Transverse colon (tissue), 4 donors: Measurements from ENCODE around the gene DSN1. TPM values are rescaled to one million over a fixed set of nuclear protein-coding genes. Genes with fewer than 3 reads are reported as not detected.
"Not testable (repeated sequence)": the region's sequence is repeated elsewhere in the genome, so short reads cannot be mapped to it uniquely, and the experiment has no call there.

ENCODE experiments used
- DNase-seq: peaks from one replicate; pipeline ENCODE4 v3.0.0-alpha.2; 2019
- H3K27ac ChIP-seq, 4 donors: fragments of 200-600 bp; sonication (generic); 2 replicates each; pipeline ENCODE4 v1.5.1; 2016 to 2018; ENCODE audit warnings: inconsistent platforms in 4 of 4
- H3K27me3 ChIP-seq: fragments of 200-600 bp; sonication (generic); 2 replicates; pipeline ENCODE4 v1.5.1; 2017; ENCODE audit warnings: inconsistent platforms
- H3K36me3 ChIP-seq, 4 donors: fragments of 200-600 bp; sonication (generic); 2 replicates each; pipeline ENCODE4 v1.5.1; 2017 to 2019; ENCODE audit warnings: inconsistent platforms in 4 of 4
- H3K4me1 ChIP-seq, 4 donors: fragments of 200-600 bp; sonication (generic); 2 replicates each; pipeline ENCODE4 v1.5.1; 2017 to 2020; ENCODE audit warnings: inconsistent platforms in 4 of 4
- H3K4me3 ChIP-seq, 4 donors: fragments of 200-600 bp; sonication (generic); 1 replicate in 1 of 4; 2 replicates in 3 of 4; pipeline versions ENCODE4 v1.5.1 to v1.6.1; 2017 to 2019; ENCODE audit warnings: inconsistent platforms in 4 of 4
- H3K9me3 ChIP-seq, 2 donors: fragments of 200-600 bp; sonication (generic); 2 replicates each; pipeline ENCODE4 v1.5.1; 2017 to 2019; ENCODE audit warnings: inconsistent platforms in 2 of 2
- EP300 ChIP-seq: sonication (generic); formaldehyde crosslinking; IDR thresholded peaks from one replicate; pipeline ENCODE4 v1.6.1; 2017; ENCODE audit warnings: antibody characterized with exemption, low read depth
- POLR2A ChIP-seq: fragments of 450-650 bp; IDR thresholded peaks from one replicate; pipeline ENCODE4 v1.6.1; 2016; ENCODE audit warnings: antibody characterized with exemption, mild to moderate bottlenecking, moderate library complexity
- POLR2AphosphoS5 ChIP-seq, 3 donors: sonication (generic); formaldehyde crosslinking; IDR thresholded peaks; one replicate each; pipeline ENCODE4 v1.6.1; 2016; ENCODE audit warnings: antibody characterized with exemption in 3 of 3
- WGBS, 2 donors: methylation state at CpG; one replicate each; pipeline ENCODE4 v1.1.5; 2018; ENCODE audit warnings: low coverage in 1 of 2; 5-methylcytosine and 5-hydroxymethylcytosine counted together
- in situ Hi-C, 4 donors: fragments of 200-750 bp; cut with MboI; loops; one replicate each; pipeline versions ENCODE4 v1.15.0 to v1.15.1; 2017; ENCODE audit warnings: low sequenced_read_pairs in 3 of 4, low pct_ligation_motif_present in 1 of 4, low pct_unique_long_range_greater_than_20kb in 1 of 4
- intact Hi-C: fragments of 100-400 bp; cut with DNase I; formaldehyde crosslinking; loops from one replicate; pipeline ENCODE4 v1.15.1; 2023; ENCODE audit warnings: low total_unique reads
- total RNA-seq, 4 donors: library from RNA; depleted of rRNA; stranded (reverse); fragments of >200 nt; gene quantifications; one replicate each; pipeline ENCODE4 v1.1.0, GENCODE V29; 2016
- TF ChIP-seq, protein P1 (sequence below), 5 experiments: fragments of 200-600 bp in 3 of 5; fragments of 450-650 bp in 2 of 5; sonication (generic) in 3 of 5; IDR thresholded peaks; 1 replicate in 2 of 5; 2 replicates in 3 of 5; pipeline ENCODE4 v1.5.1; 2016 to 2017; ENCODE audit warnings: antibody characterized with exemption in 5 of 5, inconsistent platforms in 3 of 5, mild to moderate bottlenecking in 2 of 5, moderate library complexity in 1 of 5

The DSN1 gene
- total RNA-seq, 4 donors from 2014 or later = 0.40 to 9.8 (median 5.1) TPM

DNA sequence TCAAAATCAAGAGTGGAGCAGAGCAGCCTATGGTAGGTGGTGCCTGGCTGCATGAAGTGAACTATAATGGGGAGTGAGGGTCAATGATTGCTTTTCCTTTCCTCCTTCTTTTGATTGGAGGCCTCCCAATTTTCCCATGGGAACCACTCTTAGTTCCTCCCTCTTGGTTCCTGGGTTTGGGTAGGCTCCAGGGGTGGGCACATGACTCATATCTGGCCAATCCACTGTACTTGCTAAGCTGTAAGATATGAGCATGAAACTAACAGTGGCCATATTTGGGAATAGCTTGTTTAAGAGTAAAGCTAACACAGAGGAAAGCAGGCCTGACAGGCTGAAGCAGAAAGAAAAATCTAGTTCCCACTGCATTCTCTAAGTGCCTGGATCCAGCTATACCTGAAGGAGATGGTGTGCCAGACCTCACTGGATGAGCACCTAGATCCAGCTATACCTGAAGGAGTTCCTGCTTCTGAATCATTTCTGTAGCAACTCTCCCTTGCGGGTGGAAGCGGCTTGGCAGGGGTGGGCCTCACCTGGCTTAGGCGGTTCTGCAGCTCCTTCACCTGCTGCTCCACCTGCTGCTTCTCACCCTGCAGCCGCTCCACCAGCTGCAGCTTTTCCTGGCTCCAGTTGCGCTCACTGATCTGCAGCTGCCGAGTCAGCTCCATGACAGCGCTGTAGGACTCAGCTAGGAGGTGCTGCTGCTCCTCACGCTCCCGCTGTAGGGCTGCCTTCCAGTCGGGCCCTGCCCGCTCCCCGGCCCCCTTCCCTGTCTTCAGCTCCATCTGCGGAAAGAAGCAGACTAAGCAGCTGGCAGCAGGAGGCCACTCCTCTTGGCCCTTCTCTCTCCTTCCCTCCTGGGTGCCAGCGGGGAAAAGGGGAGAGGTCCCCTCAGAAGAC, 29.0 kb upstream of the DSN1 start:
- intact Hi-C loops = loop anchor here (10.0 kb wide), 1 partner anchor 82 kb away; no protein-coding TSS in a partner anchor
- peaks cover 0 to 41% (median 2%) of the 10 kb centered on the region in 4 donors for H3K36me3 ChIP-seq

DNA sequence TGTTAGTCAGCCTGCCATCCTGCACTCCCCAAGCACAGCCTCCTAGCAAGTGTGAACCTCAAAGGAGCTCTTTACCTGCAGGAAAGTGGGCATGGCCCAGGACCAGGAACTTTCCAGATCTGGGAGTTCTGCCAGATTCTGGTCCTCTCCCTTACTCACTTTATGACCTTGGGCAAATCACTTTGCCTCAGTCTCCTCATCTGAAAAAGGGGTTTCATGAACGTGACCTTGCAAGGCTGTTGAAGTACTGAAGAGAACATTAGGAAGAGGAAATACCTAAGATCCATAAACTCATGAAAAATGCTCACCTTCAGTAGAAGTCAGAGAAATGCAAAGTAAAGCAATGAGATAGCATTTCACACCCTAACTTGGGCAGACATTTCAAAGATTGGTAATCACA, 26.8 kb upstream of the DSN1 start:
- 43 to 75% methylated on average over 1 of the region's 1 CpG for WGBS, 2 donors
- H3K36me3 ChIP-seq = peaks cover 0 to 37% (median 2%) of the 10 kb centered on the region in 4 donors
- in situ Hi-C loops = no loop called here

More for the DNA sequence above, 29.0 kb upstream of the DSN1 start:
- H3K4me1 ChIP-seq = no peaks in the 10 kb centered on the region
- TF ChIP-seq, protein P1, sequence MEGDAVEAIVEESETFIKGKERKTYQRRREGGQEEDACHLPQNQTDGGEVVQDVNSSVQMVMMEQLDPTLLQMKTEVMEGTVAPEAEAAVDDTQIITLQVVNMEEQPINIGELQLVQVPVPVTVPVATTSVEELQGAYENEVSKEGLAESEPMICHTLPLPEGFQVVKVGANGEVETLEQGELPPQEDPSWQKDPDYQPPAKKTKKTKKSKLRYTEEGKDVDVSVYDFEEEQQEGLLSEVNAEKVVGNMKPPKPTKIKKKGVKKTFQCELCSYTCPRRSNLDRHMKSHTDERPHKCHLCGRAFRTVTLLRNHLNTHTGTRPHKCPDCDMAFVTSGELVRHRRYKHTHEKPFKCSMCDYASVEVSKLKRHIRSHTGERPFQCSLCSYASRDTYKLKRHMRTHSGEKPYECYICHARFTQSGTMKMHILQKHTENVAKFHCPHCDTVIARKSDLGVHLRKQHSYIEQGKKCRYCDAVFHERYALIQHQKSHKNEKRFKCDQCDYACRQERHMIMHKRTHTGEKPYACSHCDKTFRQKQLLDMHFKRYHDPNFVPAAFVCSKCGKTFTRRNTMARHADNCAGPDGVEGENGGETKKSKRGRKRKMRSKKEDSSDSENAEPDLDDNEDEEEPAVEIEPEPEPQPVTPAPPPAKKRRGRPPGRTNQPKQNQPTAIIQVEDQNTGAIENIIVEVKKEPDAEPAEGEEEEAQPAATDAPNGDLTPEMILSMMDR (IDR thresholded peaks at IDR 0.05) = no peak
- peak overlapping the region in 1 of 4 donors; percentile 34 for H3K27ac ChIP-seq
- 97% methylated on average over 14 of the region's 14 CpGs; no CpG with 5 or more reads in 1 of the 2 donors for WGBS, 2 donors
- no peak for DNase-seq
- in situ Hi-C loops = no loop called here
- H3K27me3 ChIP-seq = no peaks in the 10 kb centered on the region
- H3K4me3 ChIP-seq = no peak overlapping the region
- H3K9me3 ChIP-seq = no peaks in the 10 kb centered on the region

DNA sequence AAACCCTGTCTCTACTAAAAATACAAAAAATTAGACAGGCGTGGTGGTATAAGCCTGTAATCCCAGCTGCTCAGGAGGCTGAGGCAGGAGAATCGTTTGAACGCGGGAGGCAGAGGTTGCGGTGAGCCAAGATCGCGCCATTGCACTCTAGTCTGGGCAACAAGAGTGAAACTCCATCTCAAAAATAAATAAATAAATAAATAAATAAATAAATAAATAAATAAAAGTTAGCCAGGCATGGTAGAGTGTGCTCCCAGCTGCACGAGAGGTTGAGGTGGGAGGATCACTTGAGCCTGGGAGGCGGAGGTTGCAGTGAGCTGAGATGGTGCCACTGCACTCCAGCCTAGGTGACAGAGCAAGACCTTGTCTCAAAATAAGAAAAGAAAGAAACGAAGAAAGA, 25.8 kb upstream of the DSN1 start:
- in situ Hi-C loops, H3K4me3 ChIP-seq, H3K27ac ChIP-seq, H3K27me3 ChIP-seq, H3K9me3 ChIP-seq, intact Hi-C loops, DNase-seq, H3K4me1 ChIP-seq: not testable (repeated sequence)
- 87 to 98% methylated on average over 3 to 10 of the region's 10 CpGs for WGBS, 2 donors
- H3K36me3 ChIP-seq = peaks cover 0 to 32% (median 2%) of the 10 kb centered on the region in 4 donors

More for the DNA sequence above, 26.8 kb upstream of the DSN1 start:
- Histone ChIP-seq H3K4me3 (no peak overlapping the region), H3K27me3 (no peaks in the 10 kb centered on the region), H3K4me1 (no peaks in the 10 kb centered on the region), H3K9me3 (no peaks in the 10 kb centered on the region), H3K27ac (no peak overlapping the region)
- DNase-seq = no peak
- intact Hi-C loops = loop anchor here (10.0 kb wide), 1 partner anchor 84 kb away; no protein-coding TSS in a partner anchor
- TF ChIP-seq EP300 (no peak), POLR2A (no peak), POLR2AphosphoS5 (IDR thresholded peaks at IDR 0.05) (no peak)
- TF ChIP-seq, protein P1 (IDR thresholded peaks at IDR 0.05) = no peak

DNA sequence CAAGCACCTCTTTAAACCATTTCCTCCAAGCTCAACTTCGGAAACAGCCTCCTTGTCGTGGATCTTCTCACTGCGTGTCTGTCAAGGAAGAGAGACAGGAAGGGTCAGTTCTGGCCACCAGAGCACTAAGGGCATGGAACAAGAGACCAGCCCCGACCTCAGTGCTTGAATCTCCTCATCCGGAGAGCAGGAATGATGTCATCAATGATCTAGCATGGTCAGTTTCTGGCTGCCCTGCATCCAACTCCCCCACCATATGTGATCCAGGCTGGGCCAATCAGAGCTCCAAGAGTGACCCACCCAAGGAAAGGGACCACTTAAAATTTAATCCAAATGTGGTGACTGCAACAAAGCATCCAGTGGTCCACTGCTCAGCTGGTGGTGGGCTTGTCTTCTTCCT, 23.3 kb upstream of the DSN1 start:
- in situ Hi-C loops = no loop called here

More for the DNA sequence above, 23.3 kb upstream of the DSN1 start:
- no peak for DNase-seq
- H3K9me3 ChIP-seq = no peaks in the 10 kb centered on the region
- no peaks in the 10 kb centered on the region for H3K4me1 ChIP-seq
- 85% methylated on average over 5 of the region's 5 CpGs; no CpG with 5 or more reads in 1 of the 2 donors for WGBS, 2 donors
- intact Hi-C loops = no loop called here
- TF ChIP-seq POLR2A = no peak
- TF ChIP-seq EP300 = no peak
- TF ChIP-seq, protein P1 (IDR thresholded peaks at IDR 0.05) = no peak
- no peak for TF ChIP-seq POLR2AphosphoS5 (IDR thresholded peaks at IDR 0.05)
- H3K27ac ChIP-seq = no peak overlapping the region
- H3K27me3 ChIP-seq = no peaks in the 10 kb centered on the region
- H3K36me3 ChIP-seq = peaks cover 0 to 17% (median 4%) of the 10 kb centered on the region in 4 donors
- H3K4me3 ChIP-seq = no peak overlapping the region
